Measurements from ENCODE around the gene TUBA1C.
A peak's percentile ranks its signal among the peaks of the same experiment; 100 is the strongest.

Gene TUBA1C

DNA sequence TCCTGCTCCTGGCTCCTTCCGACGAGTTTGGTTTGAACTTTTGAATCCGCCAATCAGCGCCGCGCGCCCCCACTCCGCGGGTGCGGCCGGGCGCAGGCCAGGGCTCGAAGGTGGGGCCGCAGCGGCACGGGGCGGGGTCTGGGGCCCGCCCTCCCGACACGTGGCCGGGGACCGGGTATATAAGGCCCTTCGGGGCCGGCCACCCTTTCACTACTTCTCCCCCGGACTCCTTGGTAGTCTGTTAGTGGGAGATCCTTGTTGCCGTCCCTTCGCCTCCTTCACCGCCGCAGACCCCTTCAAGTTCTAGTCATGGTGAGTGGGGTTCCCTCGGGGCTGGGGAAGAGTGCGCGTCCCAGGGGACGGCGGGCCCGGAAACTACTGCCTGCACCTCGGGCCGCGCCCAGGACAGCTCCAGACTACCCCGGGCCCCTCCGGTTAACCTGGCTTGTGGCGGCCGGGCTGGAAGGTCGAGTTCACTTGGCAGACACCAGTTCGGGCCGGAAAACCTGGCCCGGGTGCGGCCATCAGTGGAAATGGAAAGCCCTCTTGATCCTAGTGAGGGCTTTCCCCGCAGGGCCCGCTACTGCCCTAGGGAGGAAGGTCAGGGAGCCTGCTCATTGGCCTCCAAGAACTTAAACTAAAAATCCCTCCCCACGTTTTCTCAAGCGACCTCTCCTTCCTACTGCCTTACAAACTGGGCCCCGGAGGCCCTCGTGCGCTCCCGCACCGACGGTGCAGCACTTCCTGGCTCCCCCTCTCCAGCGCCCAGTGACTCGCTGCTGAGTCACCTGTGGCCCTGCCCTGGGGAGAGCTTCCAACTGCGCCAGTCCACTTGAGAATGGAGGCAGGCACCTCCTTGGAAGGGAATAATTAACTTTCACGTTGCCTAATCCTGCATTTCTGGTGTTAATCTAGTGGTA lies at the start of gene TUBA1C:
Gene TUBA1C, plus strand, starts transcription at position 210 of the 920 bp plus-strand sequence. Its CDS starts 100 bp downstream, at position 310.
- peak; percentile 99 for TF ChIP-seq POLR2A (IDR thresholded peaks at IDR 0.05; ENCODE audit: low read depth, low read length)
- DNase-seq (ENCODE audit: insufficient read length, low spot score) (peak; percentile 83), FAIRE-seq (no peak)

DNA sequence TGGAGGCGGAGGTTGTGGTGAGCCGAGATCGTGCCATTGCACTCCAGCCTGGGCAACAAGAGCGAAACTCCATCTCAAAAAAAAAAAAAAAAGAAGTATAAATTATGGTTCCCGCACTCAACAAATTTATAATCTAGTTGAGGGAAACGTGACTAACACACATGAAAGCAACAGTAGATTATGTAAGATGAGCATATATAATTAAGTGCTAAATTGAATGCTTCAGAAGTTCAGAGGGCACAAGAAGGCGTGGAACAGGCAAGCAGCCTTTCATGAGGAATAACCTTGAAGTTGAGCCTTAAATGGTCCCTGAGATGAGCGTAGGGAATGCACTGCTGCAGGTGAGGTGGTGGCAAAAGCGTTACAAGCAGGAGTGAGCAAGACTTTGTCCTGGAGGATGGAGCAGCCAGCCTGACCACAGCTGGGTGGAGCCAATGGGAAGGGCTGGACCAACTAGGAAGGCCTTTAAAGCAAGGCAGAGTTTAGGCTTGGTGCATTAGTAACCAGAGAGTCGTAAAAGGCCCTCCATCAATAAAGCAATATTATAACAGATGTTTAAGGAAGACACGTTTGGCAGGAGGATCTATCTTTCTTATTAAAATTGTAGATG lies 45.4 kb upstream of the TUBA1C start:
- TF ChIP-seq POLR2A (IDR thresholded peaks at IDR 0.05; ENCODE audit: low read depth, low read length): no peak
- DNase-seq (ENCODE audit: insufficient read length, low spot score) (no peak), FAIRE-seq (no peak)

DNA sequence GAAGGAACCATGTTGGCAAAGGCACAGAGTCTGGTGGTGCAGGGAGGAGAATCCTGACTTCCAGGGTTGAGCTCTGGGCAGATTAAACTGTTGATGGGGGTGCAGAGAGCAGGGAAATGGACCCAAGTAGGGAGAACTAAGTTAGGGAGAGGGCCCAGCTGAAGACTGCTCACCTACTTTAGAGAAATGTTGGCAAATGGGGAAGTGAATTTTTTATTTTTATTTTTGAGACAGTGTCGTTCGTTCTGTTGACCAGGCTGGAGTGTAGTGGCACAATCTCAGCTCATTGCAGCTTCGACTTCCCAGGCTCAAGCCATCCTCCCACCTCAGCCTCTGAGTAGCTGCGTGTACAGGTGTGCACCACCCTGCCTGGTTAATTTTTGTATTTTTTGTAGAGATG lies 43.9 kb upstream of the TUBA1C start:
- no peak for DNase-seq (ENCODE audit: insufficient read length, low spot score)
- FAIRE-seq: no peak
- no peak for TF ChIP-seq POLR2A (IDR thresholded peaks at IDR 0.05; ENCODE audit: low read depth, low read length)

DNA sequence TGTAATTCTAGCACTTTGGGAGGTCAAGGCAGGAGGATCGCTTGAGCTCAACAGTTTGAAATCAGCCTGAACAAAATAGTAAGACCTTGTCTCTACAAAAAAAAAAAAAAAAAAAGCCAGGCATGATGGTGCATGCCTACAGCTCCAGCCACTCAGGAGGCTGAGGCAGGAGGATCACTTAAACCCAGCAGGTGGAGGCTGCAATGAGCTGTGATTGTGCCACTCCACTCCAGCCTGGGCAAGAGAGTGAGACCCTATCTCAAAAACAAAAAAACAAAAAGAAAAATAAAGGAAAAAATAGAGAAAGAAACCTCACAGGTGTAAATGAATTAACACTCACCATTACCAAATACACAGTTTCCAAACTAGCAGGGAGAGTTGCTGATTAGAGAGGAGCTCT lies 41.8 kb upstream of the TUBA1C start:
- no peak for DNase-seq (ENCODE audit: insufficient read length, low spot score)
- no peak for FAIRE-seq
- no peak for TF ChIP-seq POLR2A (IDR thresholded peaks at IDR 0.05; ENCODE audit: low read depth, low read length)

DNA sequence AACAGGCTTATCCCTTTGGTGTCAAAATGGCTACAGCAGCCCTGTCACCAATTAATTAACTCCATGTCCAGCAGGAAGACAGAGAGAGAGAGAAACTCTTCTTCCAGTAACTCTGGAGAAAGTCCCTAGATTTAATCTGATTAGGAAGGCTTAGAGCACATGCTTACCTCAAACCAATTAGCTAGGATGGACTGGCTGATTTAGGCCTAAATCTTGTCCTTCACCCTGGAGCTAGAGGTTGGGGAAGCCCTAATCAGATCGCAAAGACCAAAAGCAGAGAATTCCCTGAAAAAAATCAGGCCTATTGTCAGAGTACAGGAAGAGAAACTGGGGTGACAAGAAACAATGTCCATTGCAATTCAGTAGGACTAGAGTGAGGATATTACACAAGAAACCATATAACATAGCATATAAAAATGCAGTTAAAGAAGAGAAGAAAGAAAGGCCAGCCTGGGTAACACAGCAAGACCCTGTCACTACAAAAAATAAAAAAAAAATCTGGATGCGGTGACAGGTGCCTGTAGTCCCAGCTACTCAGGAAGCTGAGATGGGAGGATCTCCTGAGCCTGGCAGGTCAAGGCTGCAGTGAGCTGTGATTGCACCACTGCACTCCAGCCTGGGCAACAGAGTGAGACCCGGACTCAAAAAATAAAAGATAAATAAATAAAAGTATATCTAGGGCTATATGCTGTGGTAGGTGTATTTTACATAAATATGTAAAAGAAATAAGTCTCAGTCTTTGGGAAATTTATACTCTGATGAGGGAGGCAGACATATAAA lies 41.1 kb upstream of the TUBA1C start:
- FAIRE-seq (no peak), DNase-seq (ENCODE audit: insufficient read length, low spot score) (no peak)
- no peak for TF ChIP-seq POLR2A (IDR thresholded peaks at IDR 0.05; ENCODE audit: low read depth, low read length)

DNA sequence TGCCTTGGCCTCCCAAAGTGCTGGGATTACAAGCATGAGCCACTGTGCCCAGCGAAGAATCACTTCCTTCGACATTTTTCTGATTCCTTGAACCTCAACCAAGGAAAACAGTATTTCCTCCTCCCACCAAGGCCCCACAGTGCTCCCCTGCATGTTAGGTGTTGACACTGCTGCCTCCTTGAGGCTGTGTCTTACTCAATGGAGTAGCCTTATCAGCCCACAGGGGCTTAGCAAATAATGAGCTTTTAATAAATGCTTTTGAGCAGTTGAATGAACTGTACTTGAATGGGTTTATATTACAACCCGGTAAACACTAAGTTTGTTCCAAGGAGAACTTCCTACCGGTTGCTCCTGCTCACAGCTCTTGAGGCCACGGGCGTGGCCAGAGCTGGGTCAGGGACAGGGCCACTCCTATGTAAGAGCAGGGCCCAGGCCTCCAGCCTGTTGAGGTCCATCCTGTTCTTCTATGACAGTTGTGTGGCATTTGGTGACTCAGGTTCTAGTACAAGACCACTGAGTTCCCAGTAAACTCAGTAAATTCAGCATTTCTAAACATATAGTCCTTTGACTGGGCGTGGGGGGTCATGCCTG lies 39.2 kb upstream of the TUBA1C start:
- no peak for DNase-seq (ENCODE audit: insufficient read length, low spot score)
- no peak for TF ChIP-seq POLR2A (IDR thresholded peaks at IDR 0.05; ENCODE audit: low read depth, low read length)
- no peak for FAIRE-seq

DNA sequence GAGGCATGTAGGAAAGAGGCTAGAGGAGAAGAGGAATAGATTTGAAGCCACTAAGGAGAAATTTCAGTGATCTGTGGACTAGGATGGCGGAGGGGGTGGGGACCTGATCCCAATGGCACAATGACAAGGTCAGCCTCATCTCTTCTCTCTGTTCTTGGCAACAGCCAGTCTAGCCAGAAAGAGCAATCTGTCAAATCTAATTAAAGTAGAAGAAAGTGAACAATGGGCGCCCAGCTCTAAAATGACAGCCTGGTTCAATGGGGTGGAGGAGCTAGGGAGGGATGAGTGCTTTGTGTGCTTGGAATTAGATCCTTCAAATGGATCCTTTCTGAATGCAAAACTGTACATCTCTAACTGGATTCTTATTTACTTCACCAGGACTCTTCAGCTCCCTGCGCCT lies 37.2 kb upstream of the TUBA1C start:
- no peak for DNase-seq (ENCODE audit: insufficient read length, low spot score)
- TF ChIP-seq POLR2A (IDR thresholded peaks at IDR 0.05; ENCODE audit: low read depth, low read length): no peak
- no peak for FAIRE-seq

DNA sequence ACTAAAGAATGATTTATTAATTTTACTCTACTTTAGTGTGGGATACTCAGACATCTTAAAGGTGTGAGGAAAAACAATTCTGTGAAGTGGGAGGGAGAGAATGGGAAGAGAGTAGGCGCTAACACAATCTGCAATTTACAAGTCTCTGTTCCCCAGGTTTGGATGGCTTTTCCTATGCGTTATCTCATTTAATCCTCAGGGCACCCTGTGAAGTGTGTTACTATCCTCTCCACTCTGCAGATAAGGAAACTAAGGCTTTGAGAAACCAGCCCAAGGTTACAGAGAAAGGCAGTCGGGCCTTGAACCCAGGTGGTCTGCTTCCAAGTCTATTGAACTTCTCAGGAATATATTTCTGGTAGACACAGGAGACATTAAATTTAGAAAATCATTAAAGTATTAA lies 36.2 kb upstream of the TUBA1C start:
- FAIRE-seq: no peak
- DNase-seq (ENCODE audit: insufficient read length, low spot score): no peak
- TF ChIP-seq POLR2A (IDR thresholded peaks at IDR 0.05; ENCODE audit: low read depth, low read length): no peak

DNA sequence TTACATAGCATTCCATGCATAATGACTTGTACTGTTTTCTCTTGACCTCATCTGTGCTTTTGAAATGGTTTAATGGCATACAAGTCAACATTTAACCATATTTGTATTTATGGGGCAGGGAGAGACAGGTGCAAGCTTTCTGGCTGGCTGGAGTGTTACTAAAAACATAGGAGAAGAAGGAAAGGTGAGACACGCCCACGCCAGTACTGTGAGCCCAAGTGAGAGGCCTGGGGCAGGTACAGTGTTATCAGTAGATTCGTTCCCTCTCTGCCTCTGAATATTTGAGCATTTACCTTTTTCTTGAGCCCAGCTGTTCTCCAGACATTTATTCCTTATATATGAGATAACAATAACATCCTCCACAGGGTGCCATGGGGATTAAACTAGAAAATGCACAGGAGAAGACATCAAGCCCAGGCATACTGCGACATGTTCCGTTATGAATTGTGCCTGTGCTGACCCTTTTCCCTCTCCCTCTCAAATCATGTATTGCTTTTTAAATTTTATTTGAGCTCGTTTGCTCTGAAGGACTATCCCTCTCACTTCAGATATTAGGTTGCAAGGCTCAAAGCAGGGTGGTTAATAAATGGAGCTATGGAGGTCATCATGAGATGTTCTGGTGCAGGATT lies 34.6 kb upstream of the TUBA1C start:
- DNase-seq (ENCODE audit: insufficient read length, low spot score) (no peak), FAIRE-seq (no peak)
- no peak for TF ChIP-seq POLR2A (IDR thresholded peaks at IDR 0.05; ENCODE audit: low read depth, low read length)

DNA sequence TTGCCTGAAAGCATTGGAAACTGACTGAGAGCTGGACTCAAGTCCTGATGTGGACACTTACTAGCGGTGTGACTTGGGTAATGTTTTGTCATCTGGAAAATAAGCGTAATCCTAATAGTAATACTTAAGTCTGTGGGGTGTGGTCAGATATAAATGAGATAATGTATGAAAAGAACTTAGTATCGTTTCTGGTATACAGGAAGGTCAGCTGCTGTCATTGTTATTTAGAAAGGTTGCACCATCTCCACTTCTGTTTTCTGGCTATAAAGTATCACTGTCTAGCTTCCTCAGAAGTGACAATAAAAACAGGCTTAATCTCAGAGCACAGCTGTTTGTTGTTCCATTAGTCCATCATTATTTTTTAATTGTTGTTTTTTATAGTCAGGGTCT lies 34.1 kb upstream of the TUBA1C start:
- TF ChIP-seq POLR2A (IDR thresholded peaks at IDR 0.05; ENCODE audit: low read depth, low read length): no peak
- DNase-seq (ENCODE audit: insufficient read length, low spot score): no peak
- FAIRE-seq: no peak

DNA sequence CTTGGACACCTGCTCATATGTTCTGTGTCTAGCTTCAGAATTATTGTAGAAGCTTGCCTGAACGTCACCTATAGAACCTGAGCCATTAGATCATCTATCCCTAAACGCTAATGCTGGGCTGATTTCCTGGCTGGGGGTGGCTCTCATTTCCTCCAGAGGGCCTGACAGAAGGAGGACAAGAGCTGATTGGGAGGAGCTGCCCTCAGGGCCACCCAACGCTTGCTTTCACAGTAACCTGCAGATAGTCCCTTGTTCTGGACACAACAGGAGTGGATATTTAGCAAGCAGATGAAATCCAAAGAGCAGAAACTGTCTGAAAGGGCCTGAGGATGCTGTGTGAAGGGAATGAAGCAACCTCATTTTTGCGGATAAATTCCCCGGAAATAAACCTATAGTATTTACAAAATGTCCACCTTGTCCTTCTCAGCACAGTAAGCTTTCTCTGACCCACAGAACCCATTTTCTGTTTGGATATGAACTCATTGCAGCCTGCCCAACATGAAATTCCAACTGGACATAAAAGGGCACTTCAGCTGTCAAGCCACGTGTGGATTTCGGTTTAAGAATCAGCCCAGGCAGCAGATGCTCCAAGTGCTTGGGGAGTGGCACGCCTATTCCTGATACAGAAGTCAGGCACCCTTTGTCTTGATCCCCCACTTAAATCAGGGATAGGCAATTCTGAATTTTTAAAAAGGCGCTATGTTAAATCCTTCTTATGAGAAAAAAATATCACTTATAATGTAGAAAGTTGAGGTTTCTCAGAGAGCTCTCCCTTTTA lies 32.8 kb upstream of the TUBA1C start:
- no peak for FAIRE-seq
- TF ChIP-seq POLR2A (IDR thresholded peaks at IDR 0.05; ENCODE audit: low read depth, low read length): no peak
- no peak for DNase-seq (ENCODE audit: insufficient read length, low spot score)

DNA sequence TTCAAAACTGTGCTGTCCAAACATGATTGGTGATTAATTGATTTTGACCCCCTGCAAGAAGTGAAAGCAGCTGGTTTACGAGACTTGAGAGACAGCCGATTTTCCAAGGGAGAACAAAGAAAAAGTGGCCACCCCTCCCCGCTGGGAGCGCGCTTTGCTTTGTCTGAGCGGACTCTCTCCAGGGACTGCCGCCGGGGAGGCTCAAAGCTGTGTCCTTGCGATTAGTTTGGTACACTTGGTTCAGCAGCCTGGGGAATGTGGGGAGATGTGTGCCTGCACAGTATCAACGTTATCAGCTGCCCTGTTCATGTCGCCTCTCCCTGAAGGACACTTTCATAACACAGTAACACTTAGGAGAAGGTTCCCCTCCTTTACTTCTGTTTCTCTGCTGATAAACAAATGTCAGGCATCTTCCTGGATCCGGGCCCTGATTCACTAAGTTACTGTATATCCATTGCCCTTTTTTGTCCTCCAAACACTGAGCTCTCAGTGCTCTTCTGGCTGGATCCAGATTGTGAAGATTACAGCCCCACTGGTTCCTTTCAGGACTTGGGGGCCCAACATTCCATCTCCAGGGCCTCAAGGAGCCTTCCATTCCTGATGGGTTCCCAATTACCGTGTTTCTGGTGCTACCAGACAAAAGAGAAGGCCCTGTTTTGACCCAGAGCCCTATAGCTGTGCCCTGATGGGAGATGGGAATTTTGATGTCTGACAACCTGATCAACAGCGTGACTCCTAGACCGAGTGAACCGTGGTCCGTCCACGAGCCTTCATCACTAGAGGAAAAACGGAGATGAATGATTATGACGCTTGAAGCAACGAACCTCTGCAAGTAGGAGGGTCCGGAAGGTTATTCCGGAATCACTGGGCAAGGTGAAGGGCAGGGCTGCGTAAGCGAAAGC lies 31.7 kb upstream of the TUBA1C start:
- FAIRE-seq: no peak
- DNase-seq (ENCODE audit: insufficient read length, low spot score): no peak
- TF ChIP-seq POLR2A (IDR thresholded peaks at IDR 0.05; ENCODE audit: low read depth, low read length): no peak

All from H54 (cell line).